Testis (tissue), 2 donors: ENCODE measurements around the gene CWC15.

ENCODE experiments used
- POLR2A ChIP-seq: fragments of 450-650 bp; IDR thresholded peaks from one replicate; pipeline ENCODE4 v1.6.1; 2017; ENCODE audit warnings: antibody characterized with exemption, mild to moderate bottlenecking, moderate library complexity
- TF ChIP-seq, protein P1 (sequence below), 3 experiments: fragments of 450-650 bp in 2 of 3; fragments of 200-600 bp in 1 of 3; sonication (generic) in 1 of 3; IDR thresholded peaks; one replicate each; pipeline ENCODE4 v1.5.1; 2016 to 2019; ENCODE audit warnings: antibody characterized with exemption in 3 of 3, mild to moderate bottlenecking in 2 of 3, moderate library complexity in 1 of 3

DNA sequence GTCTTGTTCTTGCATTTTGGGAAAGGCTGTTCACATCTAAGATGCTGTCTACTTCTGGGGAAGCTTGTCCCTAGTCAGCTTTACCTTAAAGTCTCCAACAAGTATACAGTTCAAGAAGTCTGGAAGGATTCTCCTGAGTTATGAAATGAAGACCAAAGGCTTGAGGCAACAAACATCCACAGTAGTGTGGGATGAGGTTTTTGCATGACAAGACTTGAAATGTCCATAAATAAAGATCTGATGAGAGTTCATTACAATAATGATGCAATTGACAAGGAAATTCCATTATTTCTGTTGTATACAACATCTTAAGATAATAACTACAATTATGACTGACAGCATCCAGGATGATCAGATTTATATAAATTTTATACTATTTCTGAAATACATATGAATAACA is 30.4 kb upstream of the CWC15 start:
- no peak for TF ChIP-seq POLR2A
- TF ChIP-seq, protein P1, sequence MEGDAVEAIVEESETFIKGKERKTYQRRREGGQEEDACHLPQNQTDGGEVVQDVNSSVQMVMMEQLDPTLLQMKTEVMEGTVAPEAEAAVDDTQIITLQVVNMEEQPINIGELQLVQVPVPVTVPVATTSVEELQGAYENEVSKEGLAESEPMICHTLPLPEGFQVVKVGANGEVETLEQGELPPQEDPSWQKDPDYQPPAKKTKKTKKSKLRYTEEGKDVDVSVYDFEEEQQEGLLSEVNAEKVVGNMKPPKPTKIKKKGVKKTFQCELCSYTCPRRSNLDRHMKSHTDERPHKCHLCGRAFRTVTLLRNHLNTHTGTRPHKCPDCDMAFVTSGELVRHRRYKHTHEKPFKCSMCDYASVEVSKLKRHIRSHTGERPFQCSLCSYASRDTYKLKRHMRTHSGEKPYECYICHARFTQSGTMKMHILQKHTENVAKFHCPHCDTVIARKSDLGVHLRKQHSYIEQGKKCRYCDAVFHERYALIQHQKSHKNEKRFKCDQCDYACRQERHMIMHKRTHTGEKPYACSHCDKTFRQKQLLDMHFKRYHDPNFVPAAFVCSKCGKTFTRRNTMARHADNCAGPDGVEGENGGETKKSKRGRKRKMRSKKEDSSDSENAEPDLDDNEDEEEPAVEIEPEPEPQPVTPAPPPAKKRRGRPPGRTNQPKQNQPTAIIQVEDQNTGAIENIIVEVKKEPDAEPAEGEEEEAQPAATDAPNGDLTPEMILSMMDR (IDR thresholded peaks at IDR 0.05) = no peak
